Smooth muscle cell of the brain vasculature (primary cell): ENCODE results near the gene ROS1.
"Not testable (repeated sequence)": the region's sequence is repeated elsewhere in the genome, so short reads cannot be mapped to it uniquely, and the experiment has no call there.

Experiments used
- DNase-seq: peaks from one replicate; pipeline ENCODE4 v3.0.0-alpha.2; 2012; ENCODE audit warnings: low read depth, low spot score

ROS1 gene

DNA sequence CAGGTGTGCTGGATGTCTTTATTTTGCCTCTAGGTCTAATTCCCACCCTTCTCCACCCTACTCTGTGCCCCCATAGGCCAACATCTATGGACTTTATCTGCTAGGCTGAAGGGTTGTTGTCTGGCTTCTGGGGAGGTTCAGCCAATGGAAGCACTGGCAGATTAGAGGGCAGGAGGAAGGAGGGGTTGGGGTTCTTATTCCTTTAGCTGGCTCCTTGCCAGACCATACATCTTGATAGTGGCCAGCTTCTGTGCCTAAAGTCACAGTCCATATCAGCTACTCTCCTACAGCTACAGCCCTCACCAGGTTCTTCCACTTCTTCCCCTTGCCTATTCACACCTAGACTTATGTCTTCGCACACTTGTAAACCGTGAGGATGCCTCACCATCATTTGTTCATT, 41.1 kb downstream of the ROS1 start:
- no peak for DNase-seq

DNA sequence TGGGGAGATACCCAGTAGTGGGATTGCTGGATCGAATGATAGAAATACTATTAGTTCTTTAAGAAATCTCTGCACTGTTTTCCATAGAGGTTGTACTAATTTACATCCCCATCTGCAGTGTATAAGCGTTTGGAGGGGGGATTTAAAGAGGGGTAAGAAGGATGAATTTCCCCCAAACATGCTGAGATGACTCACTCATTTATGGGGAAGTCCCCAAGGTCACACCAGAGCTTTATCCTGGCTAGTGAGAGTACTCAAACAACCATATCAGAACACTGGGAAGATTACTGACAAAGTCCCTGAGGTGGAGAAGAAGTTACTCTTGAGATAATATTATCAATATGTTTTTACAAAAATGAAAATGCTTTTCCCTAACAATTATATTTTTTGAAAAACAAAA, 44.0 kb downstream of the ROS1 start:
- no peak for DNase-seq

DNA sequence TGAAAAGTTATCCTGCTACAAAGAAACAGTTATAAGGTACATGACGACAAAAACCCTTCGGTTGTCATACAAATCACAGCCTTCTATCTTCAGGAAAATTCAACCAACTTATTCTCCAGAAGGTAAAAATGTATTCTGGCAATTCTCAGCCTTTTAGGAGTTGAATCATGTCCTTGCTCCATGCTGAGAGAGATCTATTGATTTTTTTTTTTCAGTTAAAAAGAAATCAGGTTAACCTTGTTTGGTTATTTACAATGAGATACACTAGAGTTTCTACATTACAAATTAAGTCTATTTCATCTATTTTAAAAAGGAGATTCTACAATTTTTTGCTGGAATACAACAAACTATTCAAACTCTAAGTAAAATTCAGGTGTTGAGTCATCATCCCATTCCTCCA, 45.4 kb downstream of the ROS1 start:
- DNase-seq: no peak

GRCh38 chr6:117375446-117375845, 50.3 kb downstream of the ROS1 start:
- DNase-seq: no peak

GRCh38 chr6:117373211-117373813, 52.4 kb downstream of the ROS1 start:
- DNase-seq: no peak

GRCh38 chr6:117372289-117372688, 53.5 kb downstream of the ROS1 start:
- DNase-seq: not testable (repeated sequence)

- no peak for DNase-seq
These were observed 54.2 kb downstream of the ROS1 start for GRCh38 chr6:117371492-117371891.

- DNase-seq: no peak
These were observed 66.2 kb downstream of the ROS1 start for GRCh38 chr6:117359581-117359980.

GRCh38 chr6:117354671-117355070, 71.1 kb downstream of the ROS1 start:
- DNase-seq: no peak

DNA sequence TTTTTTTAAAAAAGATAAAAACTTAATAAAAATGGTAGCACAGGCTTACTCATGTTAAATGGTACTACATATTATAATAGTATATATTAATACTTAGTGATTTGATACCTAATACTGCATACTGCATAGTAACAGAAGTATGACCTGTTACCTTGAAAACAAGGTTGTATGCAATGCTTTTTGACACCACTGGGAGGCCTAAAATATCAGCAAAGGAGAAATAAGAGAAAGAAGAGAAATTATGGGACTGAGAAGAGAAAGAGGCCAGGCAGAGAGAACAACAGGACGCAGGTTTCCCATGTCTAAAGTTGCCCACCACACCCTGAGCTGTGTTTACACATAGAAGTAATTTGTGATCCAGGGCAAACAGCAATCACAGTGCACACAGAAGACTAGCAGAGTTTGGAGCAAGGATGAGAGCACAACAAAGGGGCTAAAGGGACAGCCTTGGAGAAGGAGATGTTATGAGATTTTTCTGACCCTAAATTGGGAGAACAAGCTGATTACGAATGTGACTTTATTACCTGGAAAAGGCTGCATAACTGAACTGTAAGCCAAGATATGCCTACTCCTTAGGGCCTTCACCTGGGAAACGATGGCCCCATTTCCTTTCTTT, 73.2 kb downstream of the ROS1 start:
- DNase-seq: no peak

DNA sequence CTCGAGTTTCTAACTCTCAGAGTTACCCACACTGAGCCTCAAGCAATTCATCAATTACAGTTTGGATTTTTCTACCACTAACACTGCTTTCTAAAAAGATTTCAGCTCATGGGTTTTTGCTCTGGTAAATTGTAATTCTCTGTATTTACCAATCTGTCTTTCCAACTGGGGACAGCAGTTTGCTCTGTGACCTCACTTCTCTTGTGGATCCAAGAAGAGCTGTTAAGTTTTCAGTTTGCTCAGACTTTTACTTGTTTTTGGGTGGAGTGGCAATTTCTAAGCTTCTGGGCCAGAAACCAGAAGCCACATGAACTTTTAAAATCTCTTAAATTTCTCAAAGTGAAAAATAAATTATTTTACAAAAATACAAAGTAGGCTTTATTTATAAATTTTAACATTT, 74.2 kb downstream of the ROS1 start:
- no peak for DNase-seq

GRCh38 chr6:117346142-117346930, 79.4 kb downstream of the ROS1 start:
- no peak for DNase-seq

- DNase-seq: no peak
These were observed 80.5 kb downstream of the ROS1 start for GRCh38 chr6:117345292-117345610.

- no peak for DNase-seq
These were observed 81.1 kb downstream of the ROS1 start for GRCh38 chr6:117344444-117345291.

- no peak for DNase-seq
These were observed 87.2 kb downstream of the ROS1 start for GRCh38 chr6:117338567-117338966.

DNA sequence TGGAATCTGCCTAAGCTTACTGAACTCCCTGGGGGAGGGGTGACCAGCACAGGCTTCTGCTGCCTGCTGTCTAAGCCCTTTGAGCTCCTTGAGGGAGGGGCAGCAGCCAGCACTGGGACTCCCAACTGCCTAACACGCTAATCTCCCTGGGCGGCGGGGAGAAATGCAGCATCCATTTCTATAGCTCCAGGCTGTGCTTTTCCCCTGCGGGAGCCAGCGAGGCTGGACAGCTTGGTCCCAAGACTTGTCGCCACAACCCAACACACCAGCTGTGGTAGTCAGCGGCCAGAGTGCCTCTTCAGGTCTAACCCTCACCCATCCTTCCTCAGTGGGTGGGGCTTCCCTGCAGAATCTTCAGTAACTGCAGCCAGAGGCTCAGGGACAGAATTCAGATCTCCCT, 95.8 kb downstream of the ROS1 start:
- DNase-seq: no peak

DNA sequence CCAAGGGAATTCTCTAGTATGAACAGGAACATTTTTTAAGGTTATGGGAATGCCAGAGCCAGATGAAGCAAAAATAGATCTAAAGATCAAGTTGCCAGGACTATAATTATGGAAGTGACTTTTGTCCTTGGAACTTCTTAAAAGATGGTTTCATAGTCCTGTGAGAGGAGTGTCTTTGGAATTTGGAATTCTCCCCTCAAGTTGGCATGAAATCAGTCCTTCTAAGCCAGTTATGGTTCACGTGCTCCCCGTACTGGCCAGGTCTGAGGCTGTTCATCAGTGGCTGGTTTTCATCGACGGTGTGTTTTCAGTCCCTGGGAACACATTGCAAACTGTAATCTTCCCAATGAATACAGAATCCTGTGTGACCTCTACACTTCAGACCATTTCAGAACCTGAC, 97.2 kb downstream of the ROS1 start:
- no peak for DNase-seq

DNA sequence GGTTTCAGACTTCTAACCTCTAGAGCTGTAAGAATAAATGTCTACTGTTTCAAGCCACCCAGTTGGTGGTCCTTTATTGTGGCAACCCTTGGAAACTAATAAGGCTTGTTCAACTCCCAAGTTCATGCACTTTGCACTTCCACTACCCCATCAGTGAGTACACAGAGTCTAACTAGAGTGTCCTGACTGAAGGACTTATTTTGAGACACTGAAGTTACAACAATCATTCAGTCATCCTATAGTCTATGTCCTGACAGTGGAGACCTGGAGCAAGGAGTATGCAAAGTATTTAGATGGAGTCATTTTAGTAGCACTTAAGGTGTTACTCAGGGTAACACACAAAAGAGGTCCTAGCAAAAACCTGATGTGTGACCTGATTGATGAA, 97.7 kb downstream of the ROS1 start:
- DNase-seq: no peak

DNA sequence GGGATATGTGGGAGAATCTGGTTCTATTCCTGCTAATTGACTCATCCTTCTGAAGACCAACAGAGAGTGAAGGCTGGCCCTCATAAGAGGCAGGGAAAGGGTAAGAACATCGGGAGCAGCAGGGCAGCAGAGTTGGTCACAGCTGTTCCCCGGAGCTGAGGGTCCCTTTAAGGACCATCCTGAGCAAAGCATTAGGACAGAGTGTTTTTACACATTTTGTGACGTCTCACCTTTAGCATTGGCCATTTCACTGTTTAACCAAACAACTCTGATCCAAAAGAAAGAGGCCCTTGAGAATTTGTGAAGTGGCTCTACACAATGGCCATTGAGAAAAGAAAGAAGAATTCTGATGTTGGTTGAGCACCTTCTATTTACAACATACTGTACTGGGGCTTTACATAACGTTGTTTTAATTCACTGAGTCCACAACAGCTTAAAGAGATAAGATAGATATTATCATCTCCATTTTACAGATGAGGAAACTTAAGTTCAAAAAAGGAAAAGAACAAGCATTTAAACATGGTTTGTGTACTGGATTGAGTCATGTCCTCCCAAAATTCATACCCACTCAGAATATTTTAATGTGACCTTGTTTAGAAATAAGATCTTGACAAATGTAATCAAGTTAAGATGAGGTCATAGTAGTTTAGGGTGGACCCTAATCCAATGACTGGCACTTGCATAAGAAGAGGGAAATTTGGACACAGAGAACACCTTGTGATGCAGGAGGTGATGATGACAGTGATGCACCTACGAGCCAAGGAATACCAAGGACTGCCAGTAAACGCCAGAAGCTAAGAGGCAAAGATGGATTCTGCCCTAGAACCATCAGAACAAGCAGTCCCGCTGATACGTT, 98.4 kb downstream of the ROS1 start:
- DNase-seq: no peak

- no peak for DNase-seq
These were observed 99.3 kb downstream of the ROS1 start for GRCh38 chr6:117326396-117326795.

DNA sequence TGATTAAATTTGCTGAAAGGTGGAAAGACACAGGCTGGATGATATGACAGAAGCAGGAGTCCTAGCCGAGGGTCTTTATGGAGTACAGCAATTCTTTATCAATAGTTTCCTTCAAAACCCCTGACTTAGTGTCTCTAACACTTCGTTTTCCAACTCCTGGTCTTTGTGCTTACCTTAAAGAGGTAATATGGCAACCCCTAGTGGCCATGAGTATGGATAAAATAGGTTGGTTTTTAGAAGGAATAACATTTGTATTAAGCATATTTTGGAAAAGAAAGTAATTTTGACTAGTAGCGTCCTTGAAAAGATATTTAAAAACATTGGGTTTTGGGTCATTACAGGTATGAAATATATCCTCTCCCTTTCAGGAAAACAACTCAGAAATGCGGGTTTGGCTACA, 108.5 kb downstream of the ROS1 start:
- no peak for DNase-seq
